Stimulated activated CD4-positive, alpha-beta T cell treated with anti-CD3 and anti-CD28 coated beads, Interleukin-4, amount 100 ng/mL, for 48 hours (primary cell): ENCODE data around the gene LRRC61.
"Not testable (repeated sequence)": the region's sequence is repeated elsewhere in the genome, so short reads cannot be mapped to it uniquely, and the experiment has no call there.

Source experiments
- DNase-seq, 2 donors: peaks; one replicate each; pipeline ENCODE4 v3.0.0-alpha.2; 2020; ENCODE audit warnings: low read depth in 2 of 2

Gene LRRC61

DNA sequence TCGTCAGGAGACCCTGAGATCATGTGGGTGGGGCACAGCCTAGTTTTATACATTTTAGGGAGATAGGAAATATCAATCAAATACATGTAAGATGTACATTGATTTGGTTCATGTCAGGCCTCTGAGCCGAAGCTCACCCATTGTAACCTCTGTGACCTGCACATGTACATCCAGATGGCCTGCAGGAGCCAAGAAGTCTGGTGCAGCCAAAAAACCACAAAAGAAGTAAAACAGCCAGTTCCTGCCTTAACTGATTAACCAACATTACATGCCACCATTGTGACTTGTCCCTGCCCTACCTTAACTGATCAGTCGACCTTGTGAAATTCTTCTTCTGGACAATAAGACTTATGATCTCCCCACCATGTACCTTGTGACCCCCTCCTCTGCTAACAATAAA lies 16.0 kb upstream of the LRRC61 start:
- no peak for DNase-seq

DNA sequence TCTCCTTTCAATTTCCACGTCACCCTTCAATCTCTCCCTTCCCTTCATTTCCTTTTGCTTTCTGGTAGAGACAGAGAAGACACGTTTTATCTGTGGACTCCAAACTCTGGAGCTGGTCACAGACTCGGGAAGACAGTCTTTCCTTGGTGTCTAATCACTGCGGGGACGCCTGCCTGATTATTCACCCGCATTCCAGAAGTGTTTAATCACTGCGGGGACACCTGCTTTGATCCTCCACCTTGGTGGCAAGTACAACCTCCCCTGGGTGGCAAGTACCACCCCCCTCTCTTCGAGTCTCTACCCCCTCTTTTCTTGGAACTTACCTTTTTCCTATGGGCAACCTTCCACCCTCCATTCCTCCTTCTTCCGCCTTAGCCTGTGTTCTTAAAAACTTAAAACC lies 15.3 kb upstream of the LRRC61 start:
- no peak for DNase-seq

DNA sequence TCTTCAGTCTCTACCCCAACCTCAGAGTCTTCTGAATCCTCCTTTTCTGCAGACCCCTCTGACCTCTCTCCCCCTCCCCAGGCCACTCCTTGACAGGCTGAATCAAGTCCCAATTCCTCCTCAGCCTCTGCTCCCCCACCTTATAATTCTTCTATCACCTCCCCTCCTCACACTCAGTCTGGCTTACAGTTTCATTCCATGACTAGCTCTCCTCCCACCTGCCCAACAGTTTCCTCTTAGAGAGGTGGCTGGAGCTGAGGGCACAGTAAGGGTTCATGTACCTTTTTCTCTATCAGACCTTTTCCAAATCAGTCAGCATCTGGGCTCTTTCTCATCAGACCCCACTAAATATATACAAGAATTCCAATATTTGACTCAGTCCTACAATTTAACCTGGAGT lies 14.6 kb upstream of the LRRC61 start:
- DNase-seq: no peak

DNA sequence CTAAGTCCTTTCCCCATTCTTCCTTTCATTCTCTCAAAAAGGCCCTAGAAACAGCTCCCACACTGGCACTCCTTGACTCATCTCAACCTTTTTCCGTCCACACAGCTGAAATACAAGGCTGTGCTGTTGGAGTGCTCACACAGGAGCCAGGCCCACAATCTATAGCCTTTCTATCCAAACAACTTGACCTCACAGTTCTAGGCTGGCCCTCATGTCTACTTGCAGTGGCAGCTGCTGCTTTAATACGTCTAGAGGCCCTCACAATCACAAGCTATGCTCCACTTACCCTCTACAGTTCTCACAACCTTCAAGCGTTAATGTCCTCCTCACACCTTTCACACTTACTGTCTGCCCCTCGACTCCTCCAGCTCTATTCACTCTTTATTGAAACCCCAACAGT lies 12.0 kb upstream of the LRRC61 start:
- DNase-seq: no peak

DNA sequence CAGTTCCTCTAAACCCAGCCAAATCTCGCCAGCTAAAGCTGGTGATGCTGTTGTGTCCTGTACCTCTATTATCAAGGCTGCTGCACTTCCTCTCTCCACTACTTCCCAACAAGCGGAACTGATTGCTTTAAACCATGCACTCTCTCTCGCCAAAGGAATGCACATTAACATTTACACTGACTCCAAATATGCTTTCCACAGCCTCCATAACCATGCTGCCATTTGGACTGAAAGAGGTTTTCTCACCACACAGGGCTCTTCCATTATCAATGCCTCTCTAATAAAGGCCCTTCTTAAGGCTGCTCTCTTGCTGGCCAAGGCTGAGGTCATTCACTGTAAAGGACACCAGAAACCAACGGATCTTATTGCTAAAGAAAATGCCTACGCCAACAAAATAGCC lies 11.4 kb upstream of the LRRC61 start:
- DNase-seq: no peak

DNA sequence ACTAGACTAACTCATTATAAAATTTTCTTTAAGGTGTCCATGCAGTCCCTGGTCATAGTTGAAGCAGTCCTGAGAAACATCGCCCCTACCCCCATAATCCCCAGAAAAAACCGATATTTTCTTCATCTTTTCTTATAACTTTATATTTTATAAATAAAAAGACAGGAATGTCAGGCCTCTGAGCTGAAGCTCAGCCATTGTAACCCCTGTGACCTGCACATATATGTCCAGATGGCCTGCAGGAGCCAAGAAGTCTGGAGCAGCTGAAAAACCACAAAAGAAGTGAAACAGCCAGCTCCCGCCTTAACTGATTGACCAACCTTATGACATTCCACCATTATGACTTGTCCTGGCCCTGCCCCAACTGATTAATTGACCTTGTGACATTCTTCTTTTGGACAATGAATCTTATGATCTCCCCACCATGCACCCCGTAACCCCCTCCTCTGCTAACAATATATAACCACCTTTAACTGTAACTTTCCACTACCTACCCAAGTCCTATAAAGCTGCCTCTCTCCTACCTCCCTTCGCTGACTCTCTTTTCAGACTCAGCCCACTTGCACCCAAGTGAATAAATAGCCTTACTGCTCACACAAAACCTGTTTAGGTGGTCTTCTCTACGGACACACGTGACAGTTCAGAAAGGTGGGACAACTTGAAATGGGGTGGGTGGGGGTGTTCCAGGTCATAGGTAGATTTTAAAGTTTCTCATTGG lies 10.3 kb upstream of the LRRC61 start:
- not testable (repeated sequence) for DNase-seq

DNA sequence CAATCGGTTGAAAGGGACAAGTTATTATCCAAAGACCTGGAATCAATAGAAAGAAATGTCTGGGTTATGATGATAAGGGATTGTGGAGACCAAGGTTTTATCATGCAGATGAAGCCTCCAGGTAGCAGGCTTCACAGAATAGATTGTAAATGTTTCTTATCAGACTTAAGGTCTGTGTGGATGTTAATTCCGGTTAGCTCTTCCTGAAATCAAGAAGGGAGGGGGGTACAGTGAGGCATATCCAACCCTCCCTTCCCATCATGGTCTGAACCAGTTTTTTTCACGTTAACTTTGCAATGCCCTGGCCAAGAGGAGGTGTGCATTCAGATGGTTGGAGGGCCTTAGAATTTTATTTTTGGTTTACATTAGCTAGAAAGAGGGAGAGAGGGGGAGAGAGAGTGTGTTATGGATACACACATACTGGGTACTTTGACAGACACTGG lies 9.8 kb upstream of the LRRC61 start:
- DNase-seq: no peak

DNA sequence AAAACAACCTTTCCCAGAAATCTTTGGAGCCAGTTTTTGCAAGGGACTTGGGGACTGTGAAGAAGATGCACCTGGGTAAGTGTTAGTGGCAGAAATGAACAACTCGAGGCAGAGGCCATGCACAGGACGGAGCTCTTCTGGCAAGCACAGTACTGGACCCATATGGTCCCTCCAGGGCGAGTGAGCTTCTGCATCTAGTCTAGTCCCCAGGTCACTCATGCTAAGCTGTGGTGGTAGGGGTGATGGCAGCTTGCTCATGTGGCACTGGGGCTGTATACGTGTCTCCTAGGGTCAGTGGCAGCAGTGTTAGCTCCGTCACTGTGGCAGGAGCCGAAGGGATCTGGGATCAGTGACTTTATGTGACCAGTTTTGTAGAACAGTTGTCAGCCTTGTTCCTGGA lies 9.3 kb upstream of the LRRC61 start:
- DNase-seq: no peak

DNA sequence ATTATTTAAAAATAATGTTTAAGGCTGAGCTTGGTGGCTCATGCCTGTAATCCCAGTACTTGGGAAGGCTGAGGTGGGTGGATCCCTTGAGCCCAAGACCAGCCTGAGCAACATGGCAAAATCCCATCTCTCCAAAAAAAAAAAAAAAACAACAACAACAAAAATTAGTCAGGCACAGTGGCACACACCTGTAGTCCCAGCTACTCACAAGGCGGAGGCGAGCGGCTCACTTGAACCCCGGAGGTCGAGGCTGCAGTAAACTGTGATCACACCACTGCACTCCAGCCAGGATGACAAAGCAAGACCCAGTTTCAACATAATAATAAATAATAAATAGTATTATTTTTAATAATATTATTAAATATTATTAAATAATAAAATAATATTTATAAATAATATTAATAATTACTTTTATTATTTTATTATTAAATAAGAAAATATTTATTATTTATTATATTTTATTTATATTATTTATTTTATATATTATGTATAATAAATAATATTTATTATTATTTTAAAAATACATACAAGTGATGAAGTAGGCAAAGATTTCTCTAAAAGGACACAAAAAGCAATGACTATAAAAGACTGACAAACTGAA lies 8.4 kb upstream of the LRRC61 start:
- DNase-seq: no peak

DNA sequence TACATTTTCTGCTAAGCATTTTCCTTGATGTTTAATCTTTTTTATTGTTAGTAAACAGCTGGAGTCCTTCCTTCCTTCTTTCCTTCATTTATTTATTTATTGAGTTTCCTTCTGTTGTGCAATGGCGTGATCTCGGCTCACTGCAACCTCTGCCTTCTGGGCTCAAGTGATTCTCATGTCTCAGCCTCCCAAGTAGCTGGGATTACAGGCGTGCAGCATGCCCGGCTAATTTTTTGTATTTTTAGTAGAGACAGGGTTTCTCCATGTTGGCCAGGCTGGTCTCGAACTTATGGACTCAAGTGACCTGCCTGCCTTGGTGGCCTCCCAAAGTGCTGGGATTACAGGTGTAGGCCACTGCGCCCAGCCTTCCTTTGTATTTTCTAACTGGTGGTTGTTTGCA lies 6.2 kb upstream of the LRRC61 start:
- DNase-seq: not testable (repeated sequence)

DNA sequence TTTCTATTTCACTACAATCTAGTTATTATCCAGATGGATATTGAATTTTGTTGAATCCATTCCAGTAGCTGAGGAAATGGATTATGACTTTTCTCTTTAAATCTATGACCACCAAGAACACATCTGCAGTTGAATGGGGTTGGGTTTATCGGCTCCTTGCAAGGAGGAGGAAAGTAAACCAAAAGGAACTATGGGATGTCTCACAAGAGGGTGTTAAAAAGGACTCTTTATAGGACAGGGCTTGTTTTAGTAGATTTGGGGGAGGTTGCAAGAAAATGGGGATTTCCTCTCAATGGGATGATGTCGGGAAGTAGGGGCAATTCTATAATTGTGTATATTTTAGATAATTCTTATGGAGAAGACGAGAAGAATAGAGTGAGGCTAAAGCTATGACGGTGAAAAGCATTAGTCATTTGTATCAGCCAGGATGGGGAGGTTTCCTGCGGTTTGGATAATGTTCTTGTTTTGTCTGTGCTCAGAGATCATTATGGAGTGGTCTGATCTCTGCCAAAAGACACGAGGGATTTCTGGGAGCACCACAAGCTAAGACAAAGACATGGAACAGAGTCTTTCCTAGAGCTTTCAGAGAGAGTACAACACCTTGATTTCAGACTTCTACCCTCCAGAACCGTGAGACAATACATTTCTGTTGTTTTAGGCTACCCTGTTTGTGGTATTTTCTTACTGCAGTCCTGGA lies 5.3 kb upstream of the LRRC61 start:
- no peak for DNase-seq

DNA sequence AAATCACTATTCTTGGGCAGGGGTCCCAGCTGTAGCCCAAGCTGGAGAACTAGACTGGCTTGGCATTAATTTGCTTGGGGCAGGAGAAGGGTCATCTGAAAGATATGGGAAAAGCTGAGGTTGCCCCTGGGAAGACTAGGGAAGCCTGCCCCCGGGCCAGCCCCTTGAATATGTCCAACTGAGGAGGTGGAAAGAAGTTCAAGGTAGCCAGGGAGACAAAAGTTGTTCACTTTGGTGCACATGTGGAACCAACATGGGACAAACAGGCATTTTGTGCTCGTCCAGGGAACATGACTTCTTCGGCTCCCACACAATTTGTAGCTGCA lies 1.4 kb upstream of the LRRC61 start:
- DNase-seq: no peak

DNA sequence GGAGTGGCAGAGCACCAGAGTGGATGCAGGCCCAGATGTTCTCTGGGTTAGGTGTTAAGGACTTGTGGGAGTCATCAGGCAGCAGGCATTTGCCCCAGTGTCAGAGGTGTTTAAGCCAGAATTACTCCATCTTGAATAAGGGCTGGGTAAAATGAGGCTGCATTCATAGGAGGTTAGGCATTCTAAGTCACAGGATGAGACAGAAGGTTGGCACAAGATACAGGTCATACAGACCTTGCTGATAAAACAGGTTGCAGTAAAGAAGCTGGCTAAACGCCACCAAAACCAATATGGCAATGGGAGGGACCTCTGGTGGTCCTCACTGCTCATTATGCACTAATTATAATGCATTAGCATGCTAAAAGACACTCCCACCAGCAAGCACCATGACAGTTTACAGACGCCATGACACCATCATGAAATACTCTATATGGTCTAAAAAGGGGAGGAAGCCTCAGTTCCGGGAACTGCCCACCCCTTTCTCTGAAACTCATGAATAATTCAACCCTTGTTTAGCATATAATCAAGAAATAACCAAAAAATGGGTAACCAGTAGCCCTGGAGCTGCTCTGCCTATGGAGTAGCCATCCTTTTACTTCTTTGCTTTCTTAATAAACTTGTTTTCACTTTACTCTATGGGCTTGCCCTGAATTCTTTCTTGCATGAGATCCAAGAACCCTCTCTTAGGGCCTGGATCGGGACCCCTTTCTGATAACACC lies 882 bp upstream of the LRRC61 start:
- DNase-seq: peak; percentile 49 to 64

DNA sequence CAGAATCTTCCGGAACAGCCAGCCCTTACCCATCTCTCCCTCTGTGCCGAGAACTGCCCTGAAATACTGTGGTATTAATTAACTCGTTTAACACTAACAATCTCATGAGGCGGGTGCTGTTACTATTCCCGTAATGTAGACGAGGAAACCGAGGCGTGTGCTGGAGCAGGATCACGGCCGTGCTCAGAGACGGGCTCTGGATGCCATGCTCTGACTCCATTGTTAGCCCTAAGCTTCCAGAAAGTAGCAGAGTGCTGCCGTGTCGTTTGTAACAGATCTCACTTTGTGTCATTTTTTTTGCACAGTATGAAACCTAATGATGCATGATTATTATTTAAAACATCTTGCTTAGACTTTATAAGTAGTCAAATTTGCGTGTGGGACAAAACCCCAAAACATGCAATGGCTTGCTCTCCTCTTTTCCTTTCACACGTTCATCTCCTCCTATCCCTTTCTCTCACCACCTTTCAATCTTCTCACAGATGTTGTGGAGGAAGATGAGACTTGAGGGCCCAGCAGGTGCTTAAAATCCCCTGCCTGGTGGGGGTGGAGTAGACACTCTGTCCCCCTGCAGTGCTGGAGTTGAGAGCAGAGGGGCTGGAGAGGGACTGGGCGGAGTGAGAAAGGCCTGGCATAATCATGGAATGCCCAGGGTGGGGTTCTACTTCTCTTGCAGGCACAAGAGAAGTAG lies 672 bp downstream of the LRRC61 start:
- DNase-seq: no peak

DNA sequence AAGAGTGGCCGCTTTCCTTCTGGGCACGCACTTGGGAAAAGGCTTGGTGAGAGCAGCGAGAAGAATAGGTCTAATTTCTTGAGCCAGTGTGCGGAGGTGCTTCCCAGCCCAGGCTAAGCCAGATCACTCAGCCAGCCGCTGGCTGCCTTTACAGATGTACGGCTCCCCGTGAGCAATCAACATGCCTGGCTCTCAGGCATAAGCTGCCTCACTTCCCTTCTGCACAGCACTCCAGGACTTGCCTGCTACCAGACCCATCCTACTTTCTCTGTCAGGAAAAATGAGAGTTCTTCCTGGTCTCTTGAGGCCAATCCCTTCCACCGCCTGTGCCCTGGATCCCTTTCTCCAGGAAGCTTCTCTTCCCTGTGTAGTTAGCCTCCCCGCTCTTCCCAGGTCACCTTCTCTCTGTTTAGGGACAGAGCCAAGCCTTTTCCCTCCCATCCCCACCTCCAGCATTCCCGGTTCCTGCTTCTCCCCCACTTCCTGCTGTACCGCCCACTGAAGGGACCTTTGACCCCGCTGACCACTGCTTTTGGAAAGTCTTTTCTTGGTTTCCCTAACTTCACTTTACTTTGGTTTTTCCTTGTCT lies 1.3 kb downstream of the LRRC61 start:
- no peak for DNase-seq

DNA sequence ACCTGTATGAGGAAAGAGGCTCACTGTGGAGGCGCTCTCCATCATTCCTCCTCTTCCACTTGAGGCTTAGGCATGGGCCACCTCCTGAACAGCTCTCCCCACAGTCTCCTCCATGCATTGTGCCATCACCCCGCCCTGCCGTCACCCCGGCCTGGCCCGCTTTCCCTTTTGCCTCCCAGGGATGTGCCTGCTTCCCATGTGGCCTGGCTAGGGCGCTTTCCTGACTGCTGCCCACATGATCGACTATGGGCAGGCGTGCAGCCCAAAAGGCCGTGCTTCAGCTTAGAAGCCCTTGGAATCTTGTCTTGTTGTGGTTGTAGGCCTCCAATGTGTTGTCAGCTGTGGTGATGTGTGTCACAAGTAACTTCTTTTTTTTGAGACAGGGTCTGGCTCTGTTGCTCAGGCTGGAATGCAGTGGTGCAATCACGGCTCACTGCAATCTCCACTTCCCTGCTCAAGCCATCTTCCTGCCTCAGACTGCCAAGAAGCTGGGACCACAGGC lies 2.0 kb downstream of the LRRC61 start:
- DNase-seq: no peak

DNA sequence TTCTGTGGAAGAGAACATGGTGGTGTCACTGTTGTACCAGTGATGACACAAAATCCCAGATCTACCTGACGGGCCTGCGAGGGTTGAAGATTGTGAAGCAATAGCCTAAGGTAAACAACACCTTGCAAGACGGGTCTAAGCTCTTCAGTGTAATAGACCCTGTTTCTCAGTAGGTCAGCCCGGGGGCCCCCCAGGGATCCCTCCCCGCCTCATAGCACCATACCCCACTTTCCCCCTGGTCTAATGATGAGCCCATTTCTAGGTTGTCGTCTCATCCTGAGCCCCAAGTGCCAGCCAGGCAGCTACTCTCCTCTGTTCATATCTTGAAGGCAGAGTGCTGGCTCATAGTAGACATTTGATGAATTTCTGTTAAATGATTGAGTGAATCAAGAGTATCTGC lies 2.7 kb downstream of the LRRC61 start:
- DNase-seq: no peak

DNA sequence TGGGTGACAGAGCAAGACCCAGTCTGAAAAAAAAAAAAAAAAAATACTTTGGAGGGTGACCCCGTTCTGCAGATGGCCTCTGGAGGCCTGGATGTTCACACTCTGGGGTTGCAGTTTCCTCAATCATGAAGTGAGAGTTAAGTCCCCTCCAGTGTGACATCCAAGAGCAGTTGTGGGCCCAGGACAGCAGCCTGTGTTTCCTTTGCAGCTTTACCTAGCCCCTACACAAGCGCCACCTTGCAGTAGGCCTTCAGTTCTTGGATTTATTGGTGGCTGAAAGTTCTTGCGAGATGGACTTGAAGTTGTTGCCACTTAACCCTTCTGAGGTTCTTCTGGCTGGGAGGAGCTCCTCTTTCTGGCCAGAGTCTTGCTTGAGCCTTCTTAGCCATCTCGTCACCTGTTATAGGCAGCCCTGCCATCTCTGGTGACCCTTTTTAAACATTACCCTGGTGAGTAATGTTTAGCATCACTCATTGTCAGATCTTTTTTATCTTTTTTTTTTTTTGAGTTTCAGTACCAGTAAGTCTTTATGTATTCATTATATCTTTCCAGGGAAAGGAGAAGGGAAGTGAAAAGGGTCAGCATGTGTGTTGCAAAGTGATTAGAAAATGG lies 3.6 kb downstream of the LRRC61 start:
- no peak for DNase-seq

DNA sequence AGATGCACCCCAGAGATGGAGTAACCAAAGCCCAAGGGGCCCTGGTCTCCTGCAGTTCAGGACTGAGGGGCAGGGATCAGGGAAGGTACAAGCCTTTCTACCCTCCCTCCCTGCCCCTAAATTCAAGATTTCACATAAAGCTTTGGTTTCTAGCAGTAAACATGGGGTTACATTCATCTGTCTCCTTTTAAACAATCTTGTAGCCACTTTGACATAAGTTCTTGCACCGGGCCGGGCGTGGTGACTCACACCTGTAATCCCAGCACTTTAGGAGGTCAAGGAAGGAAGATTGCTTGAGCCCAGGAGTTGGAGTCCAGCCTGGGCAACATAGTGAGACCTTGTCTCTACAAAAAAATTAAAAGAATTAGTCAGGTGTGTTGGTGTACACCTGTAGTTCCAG lies 4.2 kb downstream of the LRRC61 start:
- no peak for DNase-seq

DNA sequence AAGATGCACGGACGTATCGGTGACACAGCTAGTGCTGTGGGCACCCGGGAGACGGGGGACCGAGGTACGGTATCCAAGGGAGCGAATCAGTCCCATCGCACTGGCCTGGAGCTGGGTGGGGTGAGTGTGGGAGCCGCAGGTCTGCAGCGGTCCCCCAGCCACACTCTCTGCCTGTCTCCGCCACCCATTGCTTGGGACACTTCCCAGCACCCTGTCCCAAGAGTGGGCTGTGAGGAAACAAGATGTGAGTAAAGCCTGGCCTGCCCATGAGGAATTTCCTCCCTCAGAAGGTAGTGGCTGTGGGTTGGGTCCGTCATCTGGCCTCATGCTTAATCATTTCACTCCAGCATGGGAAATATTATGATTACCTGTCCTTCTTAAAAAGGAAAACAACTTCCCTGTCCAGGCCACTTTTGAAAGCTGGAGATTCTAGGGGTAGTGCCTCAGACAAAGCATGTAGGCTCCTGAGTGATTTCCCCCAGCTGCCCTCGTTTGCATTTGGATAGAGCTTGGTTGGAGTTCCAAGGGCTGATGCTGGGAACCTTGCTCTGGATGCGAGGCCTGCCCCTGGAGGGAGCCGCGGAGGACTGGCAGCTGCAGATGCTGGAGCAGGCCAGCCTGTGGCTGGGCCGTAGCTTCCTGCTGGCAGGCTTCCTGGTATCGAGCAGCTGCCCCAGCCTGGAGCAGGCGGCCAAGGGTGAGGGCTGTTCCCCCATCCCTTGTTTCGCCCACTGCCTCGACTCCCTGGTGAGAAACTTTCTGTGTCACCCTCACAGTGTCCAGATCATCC lies 6.4 kb downstream of the LRRC61 start:
- DNase-seq: no peak
